Smooth muscle cell (in vitro differentiated cells): ENCODE data around the gene NEK10. TPM values are rescaled to one million over a fixed set of nuclear protein-coding genes. Genes with fewer than 3 reads are reported as not detected.

Source experiments
- DNase-seq: peaks from one replicate; lab custom pipeline; 2025; ENCODE audit not compliant: unreplicated experiment; lab: John Stamatoyannopoulos, UW
- H2AFZ ChIP-seq: fragments of 200-600 bp; sonication (generic); 2 replicates; pipeline ENCODE4 v1.6.0; 2016; ENCODE audit warnings: antibody characterized with exemption, low read depth, mild to moderate bottlenecking
- H3F3A ChIP-seq: fragments of 200-600 bp; sonication (generic); 2 replicates; pipeline ENCODE4 v1.6.0; 2017; ENCODE audit warnings: antibody characterized with exemption, low read depth
- H3K27ac ChIP-seq: fragments of 200-600 bp; sonication (generic); 2 replicates; pipeline ENCODE4 v1.5.1; 2016; ENCODE audit warnings: low read depth, mild to moderate bottlenecking
- H3K27me3 ChIP-seq: fragments of 200-600 bp; sonication (generic); 2 replicates; pipeline ENCODE4 v1.6.1; 2016; ENCODE audit warnings: low read depth, mild to moderate bottlenecking
- H3K36me3 ChIP-seq: fragments of 200-600 bp; sonication (generic); 2 replicates; pipeline ENCODE4 v1.5.1; 2016; ENCODE audit warnings: low read depth
- H3K4me1 ChIP-seq: fragments of 200-600 bp; sonication (generic); 2 replicates; pipeline ENCODE4 v1.5.1; 2016; ENCODE audit warnings: low read depth
- H3K4me2 ChIP-seq: fragments of 200-600 bp; sonication (generic); 2 replicates; pipeline ENCODE4 v1.6.0; 2016; ENCODE audit warnings: mild to moderate bottlenecking
- H3K4me3 ChIP-seq: fragments of 200-600 bp; sonication (generic); 2 replicates; pipeline ENCODE4 v1.5.1; 2016; ENCODE audit warnings: mild to moderate bottlenecking
- H3K79me2 ChIP-seq: fragments of 200-600 bp; sonication (generic); 2 replicates; pipeline ENCODE4 v1.6.0; 2016; ENCODE audit warnings: low read depth, mild to moderate bottlenecking
- H3K9ac ChIP-seq: fragments of 200-600 bp; sonication (generic); 2 replicates; pipeline ENCODE4 v1.6.0; 2016; ENCODE audit warnings: low read depth
- H3K9me3 ChIP-seq: fragments of 200-600 bp; sonication (generic); replicated peaks from 2 replicates; pipeline ENCODE4 v1.5.1; 2016; ENCODE audit warnings: low read depth
- H4K20me1 ChIP-seq: fragments of 200-600 bp; sonication (generic); 2 replicates; pipeline ENCODE4 v1.6.0; 2016; ENCODE audit warnings: low read depth
- CTCF ChIP-seq: fragments of 200-600 bp; sonication (generic); IDR thresholded peaks from 2 replicates; pipeline ENCODE4 v1.5.1; 2017; ENCODE audit warnings: borderline replicate concordance, mild to moderate bottlenecking, antibody characterized with exemption; ENCODE audit not compliant: insufficient read depth, poor library complexity, severe bottlenecking
- WGBS: methylation state at CpG from one replicate; pipeline ENCODE4 v1.1.7; 2016; ENCODE audit warnings: low lambda C conversion rate; 5-methylcytosine and 5-hydroxymethylcytosine counted together
- polyA plus RNA-seq: library from polyadenylated mRNA; unstranded; fragments of >200 nt; fragmentation: Nextera tagmentation; extraction: Ambion mirVana; gene quantifications from 2 replicates; pipeline ENCODE4 v1.2.1, GENCODE V29; 2016
- total RNA-seq: library from RNA; depleted of rRNA; stranded (reverse); fragments of >200 nt; gene quantifications from 2 replicates; pipeline ENCODE4 v1.2.3, GENCODE V29; 2014

The NEK10 gene
- total and polyA plus RNA-seq, 2 experiments from 2014 or later = 2.7 TPM; not detected in 1

GRCh38 chr3:27201492-27201891, 167.7 kb downstream of the NEK10 start:
- no peaks in the 10 kb centered on the region for H3K79me2 ChIP-seq
- no peak for TF ChIP-seq CTCF
- H4K20me1 ChIP-seq = no peaks in the 10 kb centered on the region
- no peaks in the 10 kb centered on the region for H3K9me3 ChIP-seq
- no peak for DNase-seq
- H3K36me3 ChIP-seq = no peaks in the 10 kb centered on the region
- H2AFZ ChIP-seq = no peak overlapping the region
- no peaks in the 10 kb centered on the region for H3F3A ChIP-seq
- no peaks in the 10 kb centered on the region for H3K4me1 ChIP-seq
- no peak overlapping the region for H3K4me3 ChIP-seq
- no peak overlapping the region for H3K9ac ChIP-seq
- no peak overlapping the region for H3K4me2 ChIP-seq
- no peak overlapping the region for H3K27ac ChIP-seq
- WGBS = 97% methylated on average over 5 of the region's 5 CpGs
- no peaks in the 10 kb centered on the region for H3K27me3 ChIP-seq

- Histone ChIP-seq H3K4me2 (no peak overlapping the region), H3K27me3 (no peaks in the 10 kb centered on the region), H3K79me2 (no peaks in the 10 kb centered on the region), H3K27ac (no peak overlapping the region), H3K4me3 (no peak overlapping the region), H4K20me1 (no peaks in the 10 kb centered on the region), H2AFZ (no peak overlapping the region), H3K9ac (no peak overlapping the region), H3K9me3 (no peaks in the 10 kb centered on the region), H3K4me1 (no peaks in the 10 kb centered on the region), H3K36me3 (no peaks in the 10 kb centered on the region), H3F3A (no peaks in the 10 kb centered on the region)
- WGBS = 96% methylated on average over 2 of the region's 2 CpGs
- DNase-seq = no peak
- no peak for TF ChIP-seq CTCF
Measured at GRCh38 chr3:27200721-27201489, 168.3 kb downstream of the NEK10 start.

GRCh38 chr3:27194861-27195483, 174.2 kb downstream of the NEK10 start:
- 97% methylated on average over 1 of the region's 1 CpG for WGBS
- Histone ChIP-seq H3K36me3 (no peaks in the 10 kb centered on the region), H3K27me3 (no peaks in the 10 kb centered on the region), H3K9ac (no peak overlapping the region), H3K79me2 (no peaks in the 10 kb centered on the region), H3K9me3 (no peaks in the 10 kb centered on the region), H3K4me3 (no peak overlapping the region), H3F3A (no peaks in the 10 kb centered on the region), H3K4me1 (no peaks in the 10 kb centered on the region), H3K27ac (peak overlapping the region; percentile 72), H2AFZ (no peak overlapping the region), H4K20me1 (no peaks in the 10 kb centered on the region), H3K4me2 (peak overlapping the region; percentile 39)
- no peak for DNase-seq
- TF ChIP-seq CTCF = no peak
